Bronchial epithelial cell (primary cell): ENCODE results near the gene SRGAP1. TPM values are rescaled to one million over a fixed set of nuclear protein-coding genes. Genes with fewer than 3 reads are reported as not detected.

Source experiments
- DNase-seq: peaks from one replicate; pipeline ENCODE4 v3.0.0-alpha.2; 2010; ENCODE audit warnings: low read depth
- FAIRE-seq: peaks from 2 replicates; lab custom pipeline; 2011; peaks lifted over from hg19 to GRCh38; lab: Jason Lieb, UNC
- H3K27me3 ChIP-seq: 2 replicates; pipeline ENCODE4 v1.5.1; 2011; ENCODE audit warnings: low read length; ENCODE audit not compliant: control insufficient read depth, insufficient read depth
- H3K36me3 ChIP-seq: 2 replicates; pipeline ENCODE4 v1.5.1; 2011; ENCODE audit warnings: low read length; ENCODE audit not compliant: control insufficient read depth, insufficient read depth
- H3K4me3 ChIP-seq: 2 replicates; pipeline ENCODE4 v1.5.1; 2011; ENCODE audit warnings: mild to moderate bottlenecking, low read depth, low read length, control low read depth
- total RNA-seq: library from RNA; depleted of rRNA; stranded (reverse); fragments of >200 nt; gene quantifications from 2 replicates; pipeline ENCODE4 v1.2.1, GENCODE V29; 2014
- TF ChIP-seq, protein P1 (sequence below): IDR thresholded peaks from 2 replicates; pipeline ENCODE4 v1.5.1; 2011; ENCODE audit warnings: mild to moderate bottlenecking, moderate library complexity, low read length, control low read depth, inconsistent platforms; ENCODE audit not compliant: insufficient read depth, severe bottlenecking

Gene SRGAP1
- total RNA-seq, 1 donor from 2014 or later: 4.5 TPM

- H3K36me3 ChIP-seq: peaks cover 1% of the 10 kb centered on the region
- FAIRE-seq (no peak), DNase-seq (peak; percentile 25)
- no peaks in the 10 kb centered on the region for H3K27me3 ChIP-seq
- H3K4me3 ChIP-seq: no peak overlapping the region
- TF ChIP-seq, protein P1, sequence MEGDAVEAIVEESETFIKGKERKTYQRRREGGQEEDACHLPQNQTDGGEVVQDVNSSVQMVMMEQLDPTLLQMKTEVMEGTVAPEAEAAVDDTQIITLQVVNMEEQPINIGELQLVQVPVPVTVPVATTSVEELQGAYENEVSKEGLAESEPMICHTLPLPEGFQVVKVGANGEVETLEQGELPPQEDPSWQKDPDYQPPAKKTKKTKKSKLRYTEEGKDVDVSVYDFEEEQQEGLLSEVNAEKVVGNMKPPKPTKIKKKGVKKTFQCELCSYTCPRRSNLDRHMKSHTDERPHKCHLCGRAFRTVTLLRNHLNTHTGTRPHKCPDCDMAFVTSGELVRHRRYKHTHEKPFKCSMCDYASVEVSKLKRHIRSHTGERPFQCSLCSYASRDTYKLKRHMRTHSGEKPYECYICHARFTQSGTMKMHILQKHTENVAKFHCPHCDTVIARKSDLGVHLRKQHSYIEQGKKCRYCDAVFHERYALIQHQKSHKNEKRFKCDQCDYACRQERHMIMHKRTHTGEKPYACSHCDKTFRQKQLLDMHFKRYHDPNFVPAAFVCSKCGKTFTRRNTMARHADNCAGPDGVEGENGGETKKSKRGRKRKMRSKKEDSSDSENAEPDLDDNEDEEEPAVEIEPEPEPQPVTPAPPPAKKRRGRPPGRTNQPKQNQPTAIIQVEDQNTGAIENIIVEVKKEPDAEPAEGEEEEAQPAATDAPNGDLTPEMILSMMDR: peak; percentile 22
Measured at GRCh38 chr12:64077922-64078321, 233.4 kb downstream of the SRGAP1 start.

GRCh38 chr12:64080319-64081007 is 236.0 kb downstream of the SRGAP1 start:
- no peak for FAIRE-seq
- no peaks in the 10 kb centered on the region for H3K36me3 ChIP-seq
- TF ChIP-seq, protein P1: no peak
- H3K27me3 ChIP-seq: no peaks in the 10 kb centered on the region
- no peak overlapping the region for H3K4me3 ChIP-seq
- DNase-seq: peak; percentile 95

DNA sequence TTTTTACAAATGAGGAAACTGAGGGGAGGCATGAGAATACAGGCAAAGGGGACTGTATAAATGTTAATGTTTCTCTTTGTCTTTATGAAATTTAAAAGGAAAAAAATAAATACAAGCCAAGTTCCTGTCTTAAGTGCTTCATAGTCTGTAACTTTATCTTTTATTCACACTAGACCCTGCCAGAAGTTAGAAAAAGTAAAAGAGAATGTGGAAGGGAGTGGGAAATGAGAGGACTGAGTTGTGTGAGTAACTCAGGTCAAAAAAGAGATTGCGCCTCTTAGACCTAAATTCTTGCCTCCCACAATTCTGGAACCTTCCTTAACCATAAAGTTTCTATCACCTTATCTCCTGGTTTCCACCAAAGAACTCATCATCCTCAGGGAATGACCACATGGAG is 236.5 kb downstream of the SRGAP1 start:
- no peak overlapping the region for H3K4me3 ChIP-seq
- no peaks in the 10 kb centered on the region for H3K36me3 ChIP-seq
- no peak for DNase-seq
- TF ChIP-seq, protein P1: no peak
- H3K27me3 ChIP-seq: no peaks in the 10 kb centered on the region
- FAIRE-seq: no peak

DNA sequence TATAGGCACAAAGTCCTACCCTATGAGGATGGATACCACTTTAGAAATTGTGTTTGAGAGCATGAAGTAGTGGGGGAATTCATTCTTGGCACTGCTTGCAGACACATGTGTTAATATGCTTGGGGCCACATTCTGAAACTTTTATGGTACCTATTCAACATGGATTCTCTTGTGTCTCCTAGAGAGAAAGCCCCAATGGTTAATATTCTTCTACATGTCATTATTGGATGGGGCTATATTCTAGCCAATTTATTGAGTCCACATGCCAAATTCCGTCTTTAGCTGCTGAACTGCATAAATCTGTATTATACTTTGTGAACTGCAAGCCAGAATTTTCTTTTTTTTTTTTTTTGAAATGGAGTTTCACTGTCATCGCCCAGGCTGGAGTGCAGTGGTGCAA is 237.6 kb downstream of the SRGAP1 start:
- FAIRE-seq: no peak
- TF ChIP-seq, protein P1: no peak
- H3K4me3 ChIP-seq: no peak overlapping the region
- DNase-seq: no peak
- H3K27me3 ChIP-seq: no peaks in the 10 kb centered on the region
- no peaks in the 10 kb centered on the region for H3K36me3 ChIP-seq

DNA sequence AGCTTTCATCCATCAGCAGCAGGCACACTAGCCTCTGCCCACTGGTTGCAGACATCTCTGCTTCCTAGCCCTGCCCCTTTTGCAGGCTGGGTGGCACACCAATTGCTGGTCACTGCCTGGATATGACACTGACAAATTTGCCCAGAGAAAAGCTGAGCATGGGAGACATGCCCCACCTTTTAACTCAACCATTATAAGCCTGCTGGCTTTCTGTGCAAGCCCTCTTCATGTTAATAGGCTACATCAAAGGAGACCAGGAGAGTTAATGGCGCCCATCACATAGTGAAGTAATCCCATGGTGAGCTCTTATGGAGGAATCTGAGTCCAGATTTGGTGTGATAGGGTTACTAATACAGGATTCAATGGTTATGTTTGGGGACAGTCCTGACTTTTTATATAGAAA is 238.4 kb downstream of the SRGAP1 start:
- Histone ChIP-seq H3K27me3 (no peaks in the 10 kb centered on the region), H3K4me3 (no peak overlapping the region), H3K36me3 (no peaks in the 10 kb centered on the region)
- no peak for FAIRE-seq
- TF ChIP-seq, protein P1: no peak
- DNase-seq: no peak
